ENCODE data around the gene EIF4H.
A peak's percentile ranks its signal among the peaks of the same experiment; 100 is the strongest.

DNA sequence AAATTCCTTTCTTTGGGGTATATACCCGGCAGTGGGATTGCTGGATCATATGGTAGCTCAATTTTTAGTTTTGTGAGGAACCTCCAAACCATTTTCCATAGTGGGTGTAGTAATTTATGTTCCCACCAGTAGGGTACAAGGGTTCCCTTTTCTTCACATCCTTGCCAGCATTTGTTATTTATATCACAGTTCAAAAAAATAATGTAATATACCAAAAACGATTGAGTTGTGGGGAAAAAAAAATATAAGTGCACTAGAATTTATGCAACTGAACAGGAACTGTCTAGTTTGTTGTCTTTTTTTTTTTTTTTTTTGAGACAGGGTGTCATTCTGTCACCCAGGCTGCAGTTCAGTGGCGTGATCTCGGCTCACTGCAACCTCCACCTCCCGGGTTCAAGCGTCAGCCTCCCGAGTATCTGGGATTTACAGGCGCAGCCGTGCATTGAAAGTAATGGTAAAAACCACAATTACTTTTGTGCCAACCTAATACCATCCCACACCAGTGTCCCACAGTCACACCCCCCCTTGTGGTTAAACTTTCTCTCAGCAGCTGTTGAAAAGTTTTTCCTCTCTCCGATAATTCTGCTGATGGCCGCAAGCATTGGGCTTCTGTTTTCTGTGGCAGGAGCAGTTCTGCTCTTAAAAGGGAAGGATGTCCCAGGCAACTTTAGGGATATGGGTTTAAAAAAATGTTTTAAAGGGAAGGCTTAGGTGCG lies 28.8 kb downstream of the EIF4H start:
- TF ChIP-seq CTCF (IDR thresholded peaks at IDR 0.05) (peak in 3 of 4 experiments; percentile 27 to 47 (median 46)), POLR2A (IDR thresholded peaks at IDR 0.05) (no peak)
